DLD1 (cell line): ENCODE measurements around the gene SLC7A11.

ENCODE experiments used
- in situ Hi-C: cut with HindIII; loops from 2 replicates; pipeline ENCODE4 v1.10.0; 2017; ENCODE audit warnings: low sequenced_read_pairs

Gene SLC7A11

DNA sequence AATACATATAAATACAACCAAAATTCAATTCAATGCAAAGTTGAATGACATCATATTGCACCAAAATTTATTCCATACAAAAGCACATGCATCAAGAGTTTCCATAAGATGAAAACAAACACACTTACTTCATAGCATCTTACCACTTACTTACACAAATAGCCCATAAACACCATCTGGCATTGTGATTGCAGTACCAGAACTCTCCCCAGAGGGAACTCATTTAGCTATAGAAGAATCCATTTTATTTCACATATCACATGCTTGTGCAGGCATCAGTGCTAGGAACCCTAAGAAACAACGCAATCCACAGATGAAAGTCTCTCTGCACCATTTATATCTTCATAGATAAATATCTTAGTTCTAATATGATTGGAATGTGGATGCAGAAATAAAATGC is 77.9 kb downstream of the SLC7A11 start:
- in situ Hi-C loops = no loop called here

- in situ Hi-C loops = no loop called here
These were observed 79.0 kb downstream of the SLC7A11 start for GRCh38 chr4:138163171-138163570.

DNA sequence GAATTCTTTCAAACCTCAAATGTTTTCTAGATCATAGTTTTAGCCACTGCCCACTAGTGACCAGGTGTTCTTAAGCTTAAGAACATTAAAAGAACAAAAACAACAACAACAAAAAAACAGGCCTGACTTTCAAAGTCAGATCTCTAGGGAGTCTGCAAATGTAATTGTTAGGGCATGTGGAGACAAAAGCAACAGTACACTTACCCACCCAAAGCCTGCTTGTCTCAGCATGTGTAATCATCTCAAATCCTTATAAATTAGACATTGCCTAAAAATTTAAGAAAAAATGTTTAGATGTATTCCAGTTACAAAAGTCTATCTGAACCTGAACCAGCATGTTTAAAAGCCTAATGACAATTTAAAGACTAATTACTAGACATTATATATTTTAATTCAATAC is 79.9 kb downstream of the SLC7A11 start:
- in situ Hi-C loops = no loop called here

DNA sequence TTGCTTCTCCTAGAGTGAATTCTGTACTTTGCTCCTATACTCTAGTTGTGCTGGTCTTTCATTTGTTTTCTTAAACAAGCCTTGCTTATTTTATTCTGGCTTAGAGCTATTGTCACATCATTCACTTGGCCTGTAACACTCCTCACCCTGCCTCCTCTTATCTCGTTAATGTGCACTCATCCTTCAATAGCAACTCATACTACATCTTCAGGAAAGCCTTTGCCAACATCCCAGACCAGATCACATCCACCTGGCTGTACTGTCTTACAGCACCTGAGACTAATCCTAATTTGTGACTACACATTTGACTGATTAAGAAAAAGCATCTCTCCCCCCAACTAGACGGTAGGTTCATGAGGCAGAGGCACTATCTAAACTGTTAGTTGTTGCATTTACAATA is 80.8 kb downstream of the SLC7A11 start:
- in situ Hi-C loops = no loop called here

- in situ Hi-C loops = no loop called here
These were observed 83.3 kb downstream of the SLC7A11 start for GRCh38 chr4:138158746-138159297.

DNA sequence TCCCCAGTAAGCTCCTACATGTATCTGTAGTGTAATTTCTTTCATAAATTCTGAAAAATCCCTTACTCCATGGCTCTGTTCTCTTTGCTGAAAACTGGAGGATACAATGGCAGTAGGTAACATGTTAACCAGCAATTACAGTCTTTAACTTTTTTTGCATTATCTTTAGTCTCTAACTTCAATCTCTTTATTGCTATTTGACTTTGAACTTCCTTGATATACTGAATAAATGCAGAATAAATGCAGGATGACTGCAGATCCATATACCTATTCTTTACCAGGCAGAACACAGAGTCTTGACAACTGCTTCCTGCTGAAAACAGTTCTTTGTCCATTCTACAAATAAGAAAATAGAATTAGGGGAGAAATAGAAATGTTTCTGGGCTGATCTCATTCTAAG is 101.3 kb downstream of the SLC7A11 start:
- in situ Hi-C loops = no loop called here

DNA sequence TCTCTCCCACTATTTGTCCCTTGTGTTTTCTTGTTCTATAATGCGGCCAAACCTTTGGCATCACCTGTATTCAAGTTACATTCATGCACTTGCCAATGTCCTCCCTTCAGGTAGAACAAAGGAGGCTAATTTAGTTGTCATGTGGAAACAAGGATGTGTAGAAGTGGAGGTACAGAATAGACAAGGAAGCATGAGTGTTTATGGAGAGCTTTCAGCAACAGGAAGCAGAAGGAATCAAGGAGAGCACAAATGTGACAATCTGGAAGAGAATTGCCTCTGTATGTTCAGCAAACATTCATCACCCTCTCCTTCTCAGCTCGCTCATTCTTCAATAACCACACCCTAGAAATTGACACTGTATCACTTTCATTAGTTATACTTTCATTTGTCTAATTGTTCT is 103.4 kb downstream of the SLC7A11 start:
- in situ Hi-C loops = no loop called here

DNA sequence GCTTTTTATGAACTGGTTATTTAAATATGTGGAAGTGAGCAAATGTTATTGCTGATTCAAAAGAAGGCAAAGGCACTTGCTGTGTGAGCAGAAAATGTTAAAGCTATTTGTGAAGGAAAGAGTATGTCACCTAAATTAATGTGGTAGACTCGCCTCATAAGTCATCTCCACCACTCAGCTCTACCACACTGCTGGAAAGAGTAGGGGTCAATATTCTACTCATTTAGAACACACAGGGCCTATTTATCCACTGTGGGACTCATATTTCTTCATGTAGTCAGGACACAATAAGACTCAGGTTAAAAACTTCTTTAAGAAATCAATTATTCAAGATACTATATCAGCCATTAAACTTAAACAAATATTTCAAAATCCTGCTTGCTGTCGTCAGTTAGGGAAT is 106.5 kb downstream of the SLC7A11 start:
- in situ Hi-C loops = no loop called here

DNA sequence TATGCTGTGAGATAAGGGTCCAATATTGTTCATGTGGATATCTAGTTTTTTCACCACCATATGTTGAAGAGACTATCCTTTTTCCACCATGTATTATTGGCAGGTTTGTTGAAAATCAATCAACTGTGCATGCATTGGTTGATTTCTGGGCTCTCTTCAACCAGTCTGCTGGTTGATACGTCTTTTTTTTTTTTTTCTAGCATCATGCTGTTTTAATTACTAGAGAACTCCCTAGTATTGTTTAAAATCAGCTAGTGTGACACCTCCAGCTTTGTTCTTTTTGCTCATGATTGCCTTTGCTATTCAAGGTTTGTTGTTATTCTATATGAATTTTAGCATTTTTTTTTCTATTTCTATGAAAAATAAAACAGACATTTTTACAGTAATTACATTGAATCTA is 123.9 kb downstream of the SLC7A11 start:
- in situ Hi-C loops = no loop called here

DNA sequence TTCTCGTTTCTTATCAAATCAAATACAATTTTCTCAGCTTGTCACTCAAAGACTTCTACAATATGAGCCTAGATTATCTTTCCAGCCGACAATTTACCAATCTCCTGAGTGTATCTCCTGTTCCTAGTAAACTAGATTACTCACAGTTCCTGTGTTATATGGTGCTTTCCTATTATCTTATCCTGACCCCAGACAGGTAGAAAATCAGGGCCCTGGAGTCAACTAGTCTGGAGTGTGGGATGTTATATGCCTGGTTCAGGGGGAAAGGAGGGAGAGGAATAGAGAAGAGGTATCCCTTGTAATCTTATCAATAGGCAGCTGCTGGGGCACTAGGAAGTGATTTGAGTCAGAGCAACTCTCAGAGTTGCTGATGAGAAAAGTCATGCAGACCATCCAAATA is 127.1 kb downstream of the SLC7A11 start:
- in situ Hi-C loops = no loop called here

GRCh38 chr4:138114434-138114833 is 127.7 kb downstream of the SLC7A11 start:
- in situ Hi-C loops = no loop called here
